Gastroesophageal sphincter (tissue), 3 donors: Measurements from ENCODE around the gene LDLRAD4.

Experiments used
- POLR2A ChIP-seq, 2 donors: fragments of 450-650 bp; IDR thresholded peaks; one replicate each; pipeline ENCODE4 v1.6.1; 2017; ENCODE audit warnings: antibody characterized with exemption in 2 of 2, mild to moderate bottlenecking in 2 of 2, moderate library complexity in 1 of 2
- TF ChIP-seq, protein P1 (sequence below), 4 experiments: fragments of 200-600 bp in 2 of 4; fragments of 450-650 bp in 2 of 4; sonication (generic) in 1 of 4; IDR thresholded peaks; one replicate each; pipeline ENCODE4 v1.5.1; 2017 to 2019; ENCODE audit warnings: antibody characterized with exemption in 4 of 4, mild to moderate bottlenecking in 2 of 4, moderate library complexity in 2 of 4

DNA sequence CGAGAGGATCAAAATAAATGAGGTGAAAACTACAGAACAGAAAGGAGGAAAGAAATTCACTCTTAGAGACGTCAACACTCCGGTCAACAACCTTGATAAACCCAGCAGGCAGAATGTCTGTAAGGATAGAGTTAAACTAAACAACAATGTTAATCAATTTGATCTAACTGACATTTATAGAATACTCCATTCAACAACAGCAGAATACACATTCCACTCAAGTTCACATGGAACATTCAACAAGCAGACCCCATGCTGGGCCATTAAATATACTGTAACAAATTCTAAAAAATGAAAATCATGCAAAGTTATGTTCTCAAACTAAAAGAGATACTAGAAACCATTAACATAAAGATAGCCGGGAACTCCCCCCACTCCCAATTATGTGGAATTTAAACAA is 466.0 kb downstream of the LDLRAD4 start:
- TF ChIP-seq, protein P1, sequence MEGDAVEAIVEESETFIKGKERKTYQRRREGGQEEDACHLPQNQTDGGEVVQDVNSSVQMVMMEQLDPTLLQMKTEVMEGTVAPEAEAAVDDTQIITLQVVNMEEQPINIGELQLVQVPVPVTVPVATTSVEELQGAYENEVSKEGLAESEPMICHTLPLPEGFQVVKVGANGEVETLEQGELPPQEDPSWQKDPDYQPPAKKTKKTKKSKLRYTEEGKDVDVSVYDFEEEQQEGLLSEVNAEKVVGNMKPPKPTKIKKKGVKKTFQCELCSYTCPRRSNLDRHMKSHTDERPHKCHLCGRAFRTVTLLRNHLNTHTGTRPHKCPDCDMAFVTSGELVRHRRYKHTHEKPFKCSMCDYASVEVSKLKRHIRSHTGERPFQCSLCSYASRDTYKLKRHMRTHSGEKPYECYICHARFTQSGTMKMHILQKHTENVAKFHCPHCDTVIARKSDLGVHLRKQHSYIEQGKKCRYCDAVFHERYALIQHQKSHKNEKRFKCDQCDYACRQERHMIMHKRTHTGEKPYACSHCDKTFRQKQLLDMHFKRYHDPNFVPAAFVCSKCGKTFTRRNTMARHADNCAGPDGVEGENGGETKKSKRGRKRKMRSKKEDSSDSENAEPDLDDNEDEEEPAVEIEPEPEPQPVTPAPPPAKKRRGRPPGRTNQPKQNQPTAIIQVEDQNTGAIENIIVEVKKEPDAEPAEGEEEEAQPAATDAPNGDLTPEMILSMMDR (IDR thresholded peaks at IDR 0.05): no peak
- no peak for TF ChIP-seq POLR2A (IDR thresholded peaks at IDR 0.05)
